Measurements from ENCODE around the gene IL23A. TPM values are rescaled to one million over a fixed set of nuclear protein-coding genes. Genes with fewer than 3 reads are reported as not detected.
A peak's percentile ranks its signal among the peaks of the same experiment; 100 is the strongest.

Gene IL23A
- total RNA-seq = under 1 TPM in 5 of 10 donors, not detected in 5; 0.23 to 0.57 (median 0.44) TPM
- polyA plus RNA-seq = under 1 TPM in 1 of 2 donors, not detected in 1; 0.20 TPM
- long read RNA-seq, donor 1 = 0 reads
- long read RNA-seq, donor 2 = 0 reads
- long read RNA-seq, donor 3 = 0 reads

GRCh38 chr12:56338308-56339157, at the start of gene IL23A:
TSS of gene IL23A (plus strand) at chr12:56338884. CDS start at chr12:56339045, 161 bp downstream.
- intact Hi-C loops (cut with DNase I) = loop anchor here in 4 of 10 donors (10.0 kb wide), 2 partner anchors 126 to 256 kb away; partner anchors contain the start of gene SPRYD4 (in 4 of the 4)
- peaks cover 0 to 33% (median 3%) of the 10 kb centered on the region in 9 donors for H3K4me1 ChIP-seq
- H3K27me3 ChIP-seq = no peaks in the 10 kb centered on the region
- H3K36me3 ChIP-seq = peaks cover 0 to 32% (median 14%) of the 10 kb centered on the region in 9 donors
- peak within 1 kb of the TSS in 1 of 10 donors; percentile 86 for H3K27ac ChIP-seq
- DNase-seq = no peak
- no peak within 1 kb of the TSS for H3K4me3 ChIP-seq
- TF ChIP-seq CTCF (IDR thresholded peaks at IDR 0.05) = no peak
- no peak for ATAC-seq
- WGBS, 2 donors = 37 to 47% methylated on average over 9 of the region's 9 CpGs
- H3K9me3 ChIP-seq = no peaks in the 10 kb centered on the region

- H3K4me1 ChIP-seq = peaks cover 11 to 77% (median 58%) of the 10 kb centered on the region in 9 donors
- 53 to 66% methylated on average over 5 of the region's 5 CpGs for WGBS, 2 donors
- intact Hi-C loops (cut with DNase I) = loop anchor here in 1 of 10 donors (2.0 kb wide), 1 partner anchor 27 kb away; the partner anchor contains the start of gene COQ10A
- no peak for TF ChIP-seq CTCF (IDR thresholded peaks at IDR 0.05)
- DNase-seq (no peak), ATAC-seq (peak in 2 of 8 donors; percentile 34 to 55)
- H3K27ac ChIP-seq = peak overlapping the region in 4 of 10 donors; percentile 9 to 37 (median 26)
- H3K9me3 ChIP-seq = no peaks in the 10 kb centered on the region
- peaks cover 0 to 90% (median 9%) of the 10 kb centered on the region in 9 donors for H3K36me3 ChIP-seq
- no peak overlapping the region for H3K4me3 ChIP-seq
- no peaks in the 10 kb centered on the region for H3K27me3 ChIP-seq
These were observed 44.9 kb upstream of the IL23A start for GRCh38 chr12:56293795-56294194.

- peak overlapping the region in 1 of 10 donors; percentile 25 for H3K27ac ChIP-seq
- no peak for ATAC-seq
These were observed 42.4 kb upstream of the IL23A start for GRCh38 chr12:56296295-56296694.

More at GRCh38 chr12:56296295-56296694, 42.4 kb upstream of the IL23A start:
- DNase-seq = no peak
- H3K9me3 ChIP-seq = no peaks in the 10 kb centered on the region
- H3K27me3 ChIP-seq = no peaks in the 10 kb centered on the region
- H3K4me3 ChIP-seq = no peak overlapping the region
- peaks cover 17 to 88% (median 68%) of the 10 kb centered on the region in 9 donors for H3K4me1 ChIP-seq
- 69 to 80% methylated on average over 5 of the region's 5 CpGs for WGBS, 2 donors
- H3K36me3 ChIP-seq = peaks cover 0 to 65% (median 8%) of the 10 kb centered on the region in 9 donors
- no peak for TF ChIP-seq CTCF (IDR thresholded peaks at IDR 0.05)
- intact Hi-C loops (cut with DNase I) = no loop called here

All from heart right ventricle (tissue), 16 donors.